SH-SY5Y (cell line): ENCODE measurements around the gene UNC5CL.

Experiments
- GATA2 ChIP-seq: IDR thresholded peaks from 2 replicates; pipeline ENCODE4 v1.6.1; 2011; ENCODE audit warnings: mild to moderate bottlenecking, low read depth, low read length
- GATA3 ChIP-seq: IDR thresholded peaks from 2 replicates; pipeline ENCODE4 v1.6.1; 2011; ENCODE audit warnings: low read depth, mild to moderate bottlenecking, low read length, moderate library complexity

- TF ChIP-seq GATA2 (no peak), GATA3 (no peak)
These were observed 27.3 kb downstream of the UNC5CL start for GRCh38 chr6:41011673-41012072.
